NCI-H526 treated with DMSO at 0.1 percent for 48 hours (cell line): ENCODE data around the gene POLR1F.
"Not testable (repeated sequence)": the region's sequence is repeated elsewhere in the genome, so short reads cannot be mapped to it uniquely, and the experiment has no call there.

Experiments used
- DNase-seq: peaks from one replicate; lab custom pipeline; 2025; lab: John Stamatoyannopoulos, UW

POLR1F gene

GRCh38 chr7:19708397-19709248, at the start of gene POLR1F:
POLR1F (minus strand) TSS chr7:19709037; CDS start chr7:19709016, 21 bp downstream.
- DNase-seq: peak; percentile 90

GRCh38 chr7:19754521-19755116, 45.8 kb upstream of the POLR1F start:
- peak; percentile 22 for DNase-seq

- no peak for DNase-seq
Observed at GRCh38 chr7:19752020-19752419, 43.2 kb upstream of the POLR1F start.

DNA sequence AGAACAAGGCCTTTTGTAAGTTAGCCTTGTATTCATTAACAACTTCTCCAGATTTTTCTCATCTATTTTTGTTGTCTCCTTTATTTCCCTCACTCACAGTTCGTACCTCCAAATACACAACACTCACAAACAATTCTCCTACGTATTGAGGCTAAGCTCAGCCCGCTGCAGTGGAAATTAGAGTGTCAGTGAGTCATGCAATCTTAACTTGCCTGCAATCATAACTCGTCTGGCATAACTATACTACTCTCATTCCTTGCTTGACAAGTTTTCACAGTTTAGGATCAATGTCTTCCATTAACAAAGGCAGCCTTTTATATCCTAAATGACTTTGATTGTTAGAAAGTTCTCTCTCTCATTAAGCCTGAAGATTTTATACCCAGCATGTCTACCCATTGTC, 40.8 kb upstream of the POLR1F start:
- no peak for DNase-seq

- DNase-seq: no peak
Observed at GRCh38 chr7:19747740-19748339, 39.0 kb upstream of the POLR1F start.

GRCh38 chr7:19744075-19744474, 35.2 kb upstream of the POLR1F start:
- DNase-seq: no peak

DNA sequence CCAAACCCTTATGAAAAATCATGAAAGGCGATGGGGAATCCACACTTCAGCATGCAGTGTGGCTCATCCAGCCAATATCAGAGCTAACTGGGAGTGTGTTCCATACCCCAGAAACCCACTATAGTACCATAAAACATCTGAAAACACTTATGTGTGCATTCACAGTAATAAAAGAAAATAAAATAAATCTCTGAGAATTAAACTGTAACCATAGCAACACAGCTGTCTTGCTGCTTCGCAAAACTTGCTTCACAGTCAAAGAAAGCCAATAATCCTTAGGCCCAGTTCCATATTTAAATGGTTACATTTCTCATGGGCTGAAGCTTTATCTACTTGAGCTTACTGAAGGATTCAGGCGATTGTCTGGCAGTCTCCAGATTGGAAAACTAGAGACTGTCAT, 19.9 kb upstream of the POLR1F start:
- no peak for DNase-seq

- no peak for DNase-seq
Observed at GRCh38 chr7:19725770-19726169, 16.9 kb upstream of the POLR1F start.

DNA sequence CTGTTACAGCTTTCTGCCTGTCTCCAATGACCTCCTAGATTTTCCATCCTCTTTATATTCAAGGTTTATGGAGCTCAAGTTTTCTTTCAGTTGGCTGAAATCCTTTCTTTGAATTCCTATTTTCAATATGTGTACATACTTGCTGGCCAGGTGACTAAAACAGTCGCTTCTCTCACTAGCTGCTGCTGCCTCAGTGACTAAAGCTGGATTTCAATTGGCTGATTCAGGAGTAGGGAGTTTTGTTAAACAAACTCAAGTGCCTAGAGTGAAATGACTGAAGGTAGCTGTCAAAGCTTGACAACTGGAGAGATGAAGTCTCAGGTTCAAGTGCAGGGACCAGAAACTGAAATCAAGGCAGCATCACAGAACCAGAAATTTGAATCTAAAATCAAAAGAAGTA, 6.7 kb upstream of the POLR1F start:
- DNase-seq: no peak

GRCh38 chr7:19713676-19714075, 4.8 kb upstream of the POLR1F start:
- DNase-seq: no peak

GRCh38 chr7:19709249-19709578, 377 bp upstream of the POLR1F start:
- DNase-seq: no peak

- no peak for DNase-seq
Observed at GRCh38 chr7:19707240-19707639, 1.6 kb downstream of the POLR1F start.

- DNase-seq: no peak
Observed at GRCh38 chr7:19705663-19706062, 3.2 kb downstream of the POLR1F start.

GRCh38 chr7:19701471-19701870, 7.4 kb downstream of the POLR1F start:
- DNase-seq: no peak

GRCh38 chr7:19700936-19701335, 7.9 kb downstream of the POLR1F start:
- DNase-seq: no peak

GRCh38 chr7:19698331-19698730, 10.5 kb downstream of the POLR1F start:
- no peak for DNase-seq

DNA sequence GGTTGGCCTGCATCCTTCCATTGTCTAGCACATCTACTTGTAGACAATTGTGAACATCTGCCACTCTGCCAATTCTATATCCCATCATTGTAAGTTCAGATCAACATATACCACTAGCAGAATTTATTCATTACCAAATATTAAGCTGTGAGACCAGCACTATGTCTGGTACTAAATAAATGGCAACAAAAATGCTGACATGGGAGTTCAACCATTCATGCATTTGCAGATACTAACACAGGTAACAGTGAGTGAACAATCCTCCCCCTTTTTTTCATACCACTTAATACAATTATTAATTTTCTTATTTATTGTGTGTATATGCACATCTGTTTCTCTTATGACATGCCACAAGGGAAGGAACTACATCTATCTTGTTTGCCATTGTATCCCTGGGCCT, 11.9 kb downstream of the POLR1F start:
- no peak for DNase-seq

- no peak for DNase-seq
Observed at GRCh38 chr7:19692111-19692828, 16.6 kb downstream of the POLR1F start.

GRCh38 chr7:19690736-19691135, 18.1 kb downstream of the POLR1F start:
- DNase-seq: no peak

DNA sequence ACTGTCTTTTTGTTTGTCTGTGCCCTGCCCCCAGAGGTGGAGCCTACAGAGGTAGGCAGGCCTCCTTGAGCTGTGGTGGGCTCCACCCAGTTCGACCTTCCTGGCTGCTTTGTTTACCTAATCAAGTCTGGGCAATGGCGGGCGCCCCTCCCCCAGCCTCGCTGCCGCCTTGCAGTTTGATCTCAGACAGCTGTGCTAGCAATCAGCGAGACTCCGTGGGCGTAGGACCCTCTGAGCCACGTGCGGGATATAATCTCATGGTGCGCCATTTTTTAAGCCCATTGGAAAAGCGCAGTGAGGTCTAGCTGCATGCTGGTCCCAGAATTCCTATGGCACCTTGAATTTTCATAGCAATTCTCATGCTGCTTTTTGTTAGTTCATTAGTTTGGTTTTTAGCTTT, 19.7 kb downstream of the POLR1F start:
- not testable (repeated sequence) for DNase-seq

GRCh38 chr7:19681596-19681995, 27.2 kb downstream of the POLR1F start:
- no peak for DNase-seq

DNA sequence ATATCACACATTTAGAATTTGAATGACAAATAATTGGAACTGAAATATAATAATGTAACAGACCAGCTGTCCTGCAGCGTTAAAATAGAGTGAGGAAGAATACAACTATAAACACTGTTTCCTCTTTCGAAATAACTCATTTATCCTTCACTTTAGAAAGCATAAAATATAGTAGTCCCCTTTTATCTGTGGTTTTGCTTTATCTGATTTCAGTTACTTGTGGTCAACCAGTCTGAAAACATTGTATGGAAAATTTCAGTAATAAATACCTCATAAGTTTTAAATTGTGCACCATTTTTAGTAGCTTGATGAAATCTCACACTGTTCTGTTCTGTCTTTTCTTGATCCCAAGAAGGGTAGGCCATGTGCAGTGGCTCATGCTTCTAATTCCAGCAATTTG, 31.7 kb downstream of the POLR1F start:
- DNase-seq: no peak

- no peak for DNase-seq
Observed at GRCh38 chr7:19675816-19676215, 33.0 kb downstream of the POLR1F start.
